GM12875 (cell line): ENCODE measurements around the gene BDKRB2.

ENCODE experiments used
- H3K4me3 ChIP-seq: one replicate; pipeline ENCODE4 v1.5.1; 2011; ENCODE audit warnings: low read depth, low read length, control low read depth
- CTCF ChIP-seq: IDR thresholded peaks from 2 replicates; pipeline ENCODE4 v1.5.1; 2011; ENCODE audit warnings: low read depth, mild to moderate bottlenecking, control low read depth, inconsistent platforms, low read length, moderate library complexity, borderline replicate concordance; ENCODE audit not compliant: insufficient read depth

Gene BDKRB2

DNA sequence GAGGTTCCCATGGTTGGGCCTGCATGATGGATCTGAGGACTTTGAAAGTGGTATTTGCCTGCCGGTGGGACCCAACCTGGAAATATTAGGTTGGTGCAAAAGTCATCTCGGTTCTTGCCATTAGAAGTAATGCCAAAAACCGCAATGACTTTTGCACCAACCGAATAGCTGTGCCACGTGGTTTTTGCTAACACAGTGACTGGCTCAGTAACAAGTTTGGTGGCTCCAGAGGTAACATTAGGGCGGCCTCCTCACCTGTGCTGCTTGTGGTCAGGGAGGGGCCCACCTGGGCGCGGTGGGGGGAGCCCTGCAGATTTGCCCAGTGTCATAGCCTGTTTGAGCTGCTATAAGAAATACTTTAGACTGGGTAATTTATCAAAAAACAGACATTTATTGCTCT is 1.8 kb downstream of the BDKRB2 start:
- no peak for TF ChIP-seq CTCF
- no peak overlapping the region for H3K4me3 ChIP-seq

DNA sequence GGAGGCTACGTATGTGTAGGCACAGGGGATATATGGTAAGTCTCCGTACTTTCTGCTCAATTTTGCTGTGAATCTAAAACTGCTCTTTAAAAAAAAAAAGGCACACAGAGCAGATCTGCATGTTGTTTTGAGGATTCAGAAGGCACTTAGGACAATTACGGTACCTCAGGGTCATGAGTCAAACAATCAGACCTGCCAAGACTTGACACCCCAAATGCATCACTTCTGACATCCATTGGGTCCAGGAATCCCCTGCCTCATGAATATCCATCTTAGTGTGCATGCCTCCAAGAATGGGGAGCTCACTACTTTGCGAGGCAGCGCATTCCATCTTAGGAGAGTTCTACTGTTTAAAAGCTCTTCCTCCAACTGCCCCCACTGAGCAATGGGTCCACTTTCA is 3.0 kb downstream of the BDKRB2 start:
- H3K4me3 ChIP-seq: no peak overlapping the region
- TF ChIP-seq CTCF: no peak

GRCh38 chr14:96208739-96209138 is 4.1 kb downstream of the BDKRB2 start:
- TF ChIP-seq CTCF: no peak
- H3K4me3 ChIP-seq: no peak overlapping the region

GRCh38 chr14:96212140-96212539 is 7.5 kb downstream of the BDKRB2 start:
- no peak overlapping the region for H3K4me3 ChIP-seq
- TF ChIP-seq CTCF: no peak

DNA sequence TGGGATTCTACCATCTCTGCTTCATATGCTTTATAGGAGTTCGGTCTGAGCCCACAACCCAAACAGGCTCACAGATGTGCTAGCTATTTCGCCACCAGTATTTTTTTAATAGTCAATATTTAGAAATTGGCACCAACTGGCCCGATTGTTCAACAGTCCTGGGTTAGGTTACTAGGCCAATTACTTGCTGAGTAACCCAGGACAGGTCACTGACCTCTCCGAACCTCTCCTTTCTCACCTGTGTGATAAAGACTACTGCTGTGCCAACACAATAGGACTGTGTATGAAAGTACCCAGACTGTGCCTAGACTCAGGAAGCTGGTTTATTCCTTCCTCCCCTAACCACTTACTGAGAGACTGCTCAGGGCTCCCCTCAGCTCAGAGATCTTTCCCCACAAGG is 8.3 kb downstream of the BDKRB2 start:
- TF ChIP-seq CTCF: no peak
- H3K4me3 ChIP-seq: no peak overlapping the region

- TF ChIP-seq CTCF: no peak
Measured at GRCh38 chr14:96213871-96214465, 9.3 kb downstream of the BDKRB2 start.

DNA sequence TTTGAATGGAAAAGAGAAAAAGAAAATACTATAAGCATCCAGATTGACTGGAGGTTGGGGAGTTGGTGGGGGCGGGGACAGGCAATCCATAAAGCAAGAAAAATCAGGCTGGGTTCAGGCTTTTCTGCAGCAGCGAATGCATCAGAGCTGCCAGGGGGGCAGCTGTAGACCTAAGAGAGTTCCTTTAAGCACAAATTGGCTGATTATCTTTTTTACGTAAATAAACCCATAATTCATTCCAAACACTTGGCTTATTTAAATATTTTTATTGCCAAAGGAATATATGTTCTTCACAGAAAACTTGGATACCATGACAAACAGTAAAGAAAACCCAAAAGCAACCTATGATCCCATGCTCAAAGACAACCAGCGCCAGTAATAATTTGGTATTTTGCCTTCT is 10.2 kb downstream of the BDKRB2 start:
- no peak for TF ChIP-seq CTCF
- no peak overlapping the region for H3K4me3 ChIP-seq

More at GRCh38 chr14:96213871-96214465, 9.3 kb downstream of the BDKRB2 start:
- no peak overlapping the region for H3K4me3 ChIP-seq
